SK-N-SH (cell line): ENCODE results near the gene TRPV5. TPM values are rescaled to one million over a fixed set of nuclear protein-coding genes. Genes with fewer than 3 reads are reported as not detected.

ENCODE experiments used
- CTCF ChIA-PET: fragments of 300-600, 350-600 bp; formaldehyde crosslinking; extraction: SDS; loops from one replicate; lab custom pipeline; 2021; lab: Yijun Ruan, JAX
- POLR2A ChIA-PET: fragments of 350-600 bp; sonication (Branson Sonifier 250); formaldehyde crosslinking; extraction: SDS; loops from one replicate; lab custom pipeline; 2020; ENCODE audit warnings: antibody characterized with exemption, inconsistent platforms; lab: Yijun Ruan, JAX
- DNase-seq: peaks from one replicate; pipeline ENCODE4 v3.0.0; 2012
- H2AFZ ChIP-seq: fragments of 200-600 bp; sonication (generic); 2 replicates; pipeline ENCODE4 v1.8.1; 2016; ENCODE audit warnings: antibody characterized with exemption, mild to moderate bottlenecking, low read depth
- H3F3A ChIP-seq: fragments of 200-600 bp; sonication (generic); replicated peaks from 2 replicates; pipeline ENCODE3; 2016; ENCODE audit warnings: antibody characterized with exemption, mild to moderate bottlenecking; ENCODE audit not compliant: insufficient read depth
- H3K27ac ChIP-seq, 2 experiments: fragments of 200-500 bp in 1 of 2; fragments of 200-600 bp in 1 of 2; sonication (Bioruptor generic) in 1 of 2; sonication (generic), shearing (Covaris generic) in 1 of 2; 2 replicates each; pipeline versions ENCODE4 v1.5.1 to v1.6.1; 2014 to 2016; ENCODE audit warnings: low read depth in 2 of 2, inconsistent platforms in 1 of 2, low read length in 1 of 2, mild to moderate bottlenecking in 1 of 2, mixed read lengths in 1 of 2
- H3K27me3 ChIP-seq: fragments of 200-600 bp; sonication (generic), shearing (Covaris generic); 2 replicates; pipeline ENCODE4 v1.6.1; 2016; ENCODE audit warnings: mixed run types; ENCODE audit not compliant: insufficient read depth
- H3K36me3 ChIP-seq, 2 experiments: fragments of 200-500 bp in 1 of 2; fragments of 200-600 bp in 1 of 2; sonication (Bioruptor generic) in 1 of 2; sonication (generic) in 1 of 2; replicated peaks in 1 of 2; 2 replicates each; pipeline versions ENCODE3 to v1.5.1; 2014 to 2016; ENCODE audit warnings: low read length in 1 of 2, mild to moderate bottlenecking in 1 of 2; ENCODE audit not compliant: insufficient read depth in 2 of 2, control insufficient read depth in 1 of 2
- H3K4me1 ChIP-seq, 2 experiments: fragments of 200-500 bp in 1 of 2; fragments of 200-600 bp in 1 of 2; sonication (Bioruptor generic) in 1 of 2; sonication (generic), shearing (Covaris generic) in 1 of 2; 2 replicates each; pipeline versions ENCODE4 v1.5.1 to v1.6.1; 2014 to 2016; ENCODE audit warnings: low read depth in 1 of 2, low read length in 1 of 2, mixed run types in 1 of 2; ENCODE audit not compliant: insufficient read depth in 2 of 2, control insufficient read depth in 1 of 2
- H3K4me2 ChIP-seq: fragments of 200-600 bp; sonication (generic), shearing (Covaris generic); 2 replicates; pipeline ENCODE4 v1.6.1; 2017; ENCODE audit warnings: mixed run types
- H3K4me3 ChIP-seq, 2 experiments: fragments of 200-500 bp in 1 of 2; fragments of 200-600 bp in 1 of 2; sonication (Bioruptor generic) in 1 of 2; sonication (generic), shearing (Covaris generic) in 1 of 2; 2 replicates each; pipeline versions ENCODE4 v1.5.1 to v1.8.1; 2014 to 2016; ENCODE audit warnings: low read depth in 2 of 2, inconsistent platforms in 1 of 2, low read length in 1 of 2, mild to moderate bottlenecking in 1 of 2, mixed read lengths in 1 of 2, moderate library complexity in 1 of 2
- H3K79me2 ChIP-seq: fragments of 200-600 bp; sonication (generic); 2 replicates; pipeline ENCODE4 v1.8.1; 2017; ENCODE audit warnings: mild to moderate bottlenecking; ENCODE audit not compliant: insufficient read depth
- H3K9ac ChIP-seq: fragments of 200-600 bp; sonication (generic); 2 replicates; pipeline ENCODE4 v1.6.1; 2017; ENCODE audit warnings: mixed run types
- H3K9me2 ChIP-seq: fragments of 200-600 bp; sonication (generic); 2 replicates; pipeline ENCODE4 v1.6.1; 2017; ENCODE audit warnings: mixed run types
- H3K9me3 ChIP-seq: fragments of 200-600 bp; sonication (generic); 2 replicates; pipeline ENCODE4 v1.6.1; 2017; ENCODE audit warnings: mixed run types, mild to moderate bottlenecking, moderate library complexity
- H4K20me1 ChIP-seq: fragments of 200-600 bp; sonication (generic); 2 replicates; pipeline ENCODE4 v1.6.1; 2017; ENCODE audit warnings: mild to moderate bottlenecking, mixed run types; ENCODE audit not compliant: insufficient read depth
- ELF1 ChIP-seq: IDR thresholded peaks from 2 replicates; pipeline ENCODE4 v1.4.0; 2012
- EP300 ChIP-seq, 2 experiments: IDR thresholded peaks; 2 replicates each; pipeline versions ENCODE4 v1.4.0 to v1.6.1; 2012; ENCODE audit warnings: borderline replicate concordance in 1 of 2, low read depth in 1 of 2, low read length in 1 of 2
- EZH2phosphoT487 ChIP-seq: fragments of 200-600 bp; sonication (generic); IDR thresholded peaks from 2 replicates; pipeline ENCODE4 v1.6.1; 2017; ENCODE audit warnings: low read depth, mixed run types, mild to moderate bottlenecking, antibody characterized with exemption, moderate library complexity, borderline replicate concordance
- FOXJ3 ChIP-seq: sonication (generic); formaldehyde crosslinking; IDR thresholded peaks from 2 replicates; pipeline ENCODE4 v1.5.1; 2020; ENCODE audit warnings: mild to moderate bottlenecking, missing genetic modification reagents
- GABPA ChIP-seq: IDR thresholded peaks from 2 replicates; pipeline ENCODE4 v1.4.0; 2012; ENCODE audit warnings: low read depth, mild to moderate bottlenecking
- GATA2 ChIP-seq: sonication (generic); formaldehyde crosslinking; IDR thresholded peaks from 2 replicates; pipeline ENCODE4 v1.5.0; 2020; ENCODE audit warnings: mild to moderate bottlenecking, missing genetic modification reagents
- MEF2A ChIP-seq: IDR thresholded peaks from 2 replicates; pipeline ENCODE4 v1.4.0; 2012; ENCODE audit warnings: low read depth, borderline replicate concordance
- MXI1 ChIP-seq: IDR thresholded peaks from 2 replicates; pipeline ENCODE4 v1.6.1; 2012; ENCODE audit warnings: mild to moderate bottlenecking, low read depth, low read length, improper control_type of control experiment
- POLR2AphosphoS5 ChIP-seq: IDR thresholded peaks from 2 replicates; pipeline ENCODE4 v1.6.1; 2012; ENCODE audit warnings: low read depth, low read length
- RFX5 ChIP-seq: IDR thresholded peaks from 2 replicates; pipeline ENCODE4 v1.6.1; 2012; ENCODE audit warnings: mild to moderate bottlenecking, improper control_type of control experiment, low read length
- RXRA ChIP-seq: IDR thresholded peaks from 2 replicates; pipeline ENCODE4 v1.4.0; 2012; ENCODE audit warnings: low read depth, mild to moderate bottlenecking, borderline replicate concordance
- TAF1 ChIP-seq: IDR thresholded peaks from 2 replicates; pipeline ENCODE4 v1.6.1; 2012; ENCODE audit warnings: low read depth, mild to moderate bottlenecking, low read length, moderate library complexity, borderline replicate concordance
- YY1 ChIP-seq: IDR thresholded peaks from 2 replicates; pipeline ENCODE4 v1.4.0; 2012; ENCODE audit warnings: low read depth, mild to moderate bottlenecking
- WGBS: methylation state at CpG from one replicate; pipeline ENCODE4 v1.1.6; 2017; ENCODE audit warnings: low lambda C conversion rate; 5-methylcytosine and 5-hydroxymethylcytosine counted together
- polyA plus RNA-seq, 3 experiments: library from polyadenylated mRNA; depleted of rRNA; stranded (reverse); fragments of >200 nt; gene quantifications; 2 replicates each; pipeline ENCODE4 v1.2.3, GENCODE V29; 2012
- TF ChIP-seq, protein P1 (sequence below): IDR thresholded peaks from 2 replicates; pipeline ENCODE4; 2012
- TF ChIP-seq, protein P2 (sequence below): IDR thresholded peaks from 2 replicates; pipeline ENCODE4 v1.6.1; 2012; ENCODE audit warnings: mild to moderate bottlenecking, low read depth, low read length, moderate library complexity
- TF ChIP-seq, protein P3 (sequence below): fragments of 150-350 bp; IDR thresholded peaks from 2 replicates; pipeline ENCODE4 v1.6.1; 2017; ENCODE audit warnings: antibody characterized with exemption, low read length, low read depth, borderline replicate concordance
- TF ChIP-seq, protein P4 (sequence below): IDR thresholded peaks from 2 replicates; pipeline ENCODE4 v1.4.0; 2012; ENCODE audit warnings: low read depth
- TF ChIP-seq, protein P5 (sequence below): IDR thresholded peaks from 2 replicates; pipeline ENCODE4 v1.4.0; 2012; ENCODE audit warnings: low read depth, borderline replicate concordance
- TF ChIP-seq, protein P6 (sequence below): fragments of 200-600 bp; sonication (generic); IDR thresholded peaks from 2 replicates; pipeline ENCODE4 v1.6.1; 2017; ENCODE audit warnings: antibody characterized with exemption, mild to moderate bottlenecking, moderate library complexity

Gene TRPV5
- polyA plus RNA-seq, 1 of the 3 experiments (the other 2 are of a cell fraction) = not detected

DNA sequence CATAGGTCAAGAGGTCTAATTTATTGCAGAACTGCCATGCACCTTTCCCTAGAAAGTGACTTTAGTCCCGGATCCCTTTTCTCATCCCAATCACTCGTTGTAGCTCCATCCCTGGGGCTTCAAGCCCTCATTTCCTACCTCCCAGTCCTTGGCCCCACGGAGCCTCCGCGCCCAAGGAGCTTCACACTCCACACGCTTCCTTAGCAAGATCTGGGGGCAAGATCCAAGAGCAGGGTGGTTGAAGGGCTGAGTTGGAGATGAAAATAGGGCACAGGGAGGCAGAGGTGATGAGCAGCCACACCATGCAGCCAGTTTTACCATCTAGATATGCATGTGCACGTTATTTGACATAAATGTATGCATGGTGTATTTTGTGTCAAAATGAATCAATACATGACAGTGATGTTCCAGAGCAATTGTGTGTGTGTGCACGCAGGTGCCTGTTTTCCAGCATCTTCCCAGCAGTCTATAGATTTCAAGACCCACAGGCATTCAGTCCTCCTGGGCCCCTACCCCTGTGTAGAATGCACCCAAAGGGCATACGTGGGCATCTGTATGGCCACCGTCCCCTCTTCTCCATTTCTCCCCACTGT is 42.0 kb downstream of the TRPV5 start:
- H3K9me2 ChIP-seq = no peaks in the 10 kb centered on the region

DNA sequence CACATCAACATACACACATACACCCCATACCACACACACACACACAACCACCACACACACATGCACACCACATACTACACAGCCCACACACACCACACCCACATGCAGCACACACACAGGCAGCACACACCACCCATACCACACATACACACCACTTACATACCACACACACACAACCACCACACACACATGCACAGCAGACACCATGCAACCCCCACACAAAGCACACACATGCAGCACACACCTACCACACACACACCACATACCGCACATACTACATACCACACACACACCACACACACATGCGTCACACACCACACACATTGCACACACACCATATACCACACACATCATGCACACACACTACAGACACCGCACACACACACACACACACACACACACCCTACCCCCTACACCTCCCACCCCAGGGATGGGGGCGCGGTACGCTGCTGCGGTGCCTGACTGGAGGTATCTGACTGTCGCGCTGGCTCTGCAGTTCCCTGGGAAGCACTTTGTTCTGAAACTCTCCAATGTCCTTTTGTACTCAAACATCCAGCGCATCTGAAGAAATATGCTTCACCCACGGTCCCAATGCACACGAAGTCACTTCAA is 42.6 kb downstream of the TRPV5 start:
- Histone ChIP-seq H3K4me1 (no peaks in the 10 kb centered on the region), H3K9ac (no peak overlapping the region), H3K27ac (no peak overlapping the region), H3K4me2 (no peak overlapping the region), H3K9me2 (no peaks in the 10 kb centered on the region), H2AFZ (no peak overlapping the region), H3K4me3 (no peak overlapping the region), H3K27me3 (peaks cover 21% of the 10 kb centered on the region), H3F3A (no peaks in the 10 kb centered on the region), H3K36me3 (no peaks in the 10 kb centered on the region), H3K79me2 (no peaks in the 10 kb centered on the region), H4K20me1 (no peaks in the 10 kb centered on the region), H3K9me3 (no peaks in the 10 kb centered on the region)
- ChIA-PET POLR2A (no interaction called here), CTCF (no interaction called here)
- WGBS = 54% methylated on average over 12 of the region's 12 CpGs
- DNase-seq = no peak
- TF ChIP-seq EP300 (IDR thresholded peaks at IDR 0.05; ENCODE audit: borderline replicate concordance in 1 of 2, low read depth in 1 of 2, low read length in 1 of 2) = no peak
- TF ChIP-seq, protein P1, sequence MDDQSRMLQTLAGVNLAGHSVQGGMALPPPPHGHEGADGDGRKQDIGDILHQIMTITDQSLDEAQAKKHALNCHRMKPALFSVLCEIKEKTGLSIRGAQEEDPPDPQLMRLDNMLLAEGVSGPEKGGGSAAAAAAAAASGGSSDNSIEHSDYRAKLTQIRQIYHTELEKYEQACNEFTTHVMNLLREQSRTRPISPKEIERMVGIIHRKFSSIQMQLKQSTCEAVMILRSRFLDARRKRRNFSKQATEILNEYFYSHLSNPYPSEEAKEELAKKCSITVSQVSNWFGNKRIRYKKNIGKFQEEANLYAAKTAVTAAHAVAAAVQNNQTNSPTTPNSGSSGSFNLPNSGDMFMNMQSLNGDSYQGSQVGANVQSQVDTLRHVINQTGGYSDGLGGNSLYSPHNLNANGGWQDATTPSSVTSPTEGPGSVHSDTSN = no peak
- no peak for TF ChIP-seq YY1
- no peak for TF ChIP-seq ELF1
- no peak for TF ChIP-seq MEF2A
- TF ChIP-seq, protein P2, sequence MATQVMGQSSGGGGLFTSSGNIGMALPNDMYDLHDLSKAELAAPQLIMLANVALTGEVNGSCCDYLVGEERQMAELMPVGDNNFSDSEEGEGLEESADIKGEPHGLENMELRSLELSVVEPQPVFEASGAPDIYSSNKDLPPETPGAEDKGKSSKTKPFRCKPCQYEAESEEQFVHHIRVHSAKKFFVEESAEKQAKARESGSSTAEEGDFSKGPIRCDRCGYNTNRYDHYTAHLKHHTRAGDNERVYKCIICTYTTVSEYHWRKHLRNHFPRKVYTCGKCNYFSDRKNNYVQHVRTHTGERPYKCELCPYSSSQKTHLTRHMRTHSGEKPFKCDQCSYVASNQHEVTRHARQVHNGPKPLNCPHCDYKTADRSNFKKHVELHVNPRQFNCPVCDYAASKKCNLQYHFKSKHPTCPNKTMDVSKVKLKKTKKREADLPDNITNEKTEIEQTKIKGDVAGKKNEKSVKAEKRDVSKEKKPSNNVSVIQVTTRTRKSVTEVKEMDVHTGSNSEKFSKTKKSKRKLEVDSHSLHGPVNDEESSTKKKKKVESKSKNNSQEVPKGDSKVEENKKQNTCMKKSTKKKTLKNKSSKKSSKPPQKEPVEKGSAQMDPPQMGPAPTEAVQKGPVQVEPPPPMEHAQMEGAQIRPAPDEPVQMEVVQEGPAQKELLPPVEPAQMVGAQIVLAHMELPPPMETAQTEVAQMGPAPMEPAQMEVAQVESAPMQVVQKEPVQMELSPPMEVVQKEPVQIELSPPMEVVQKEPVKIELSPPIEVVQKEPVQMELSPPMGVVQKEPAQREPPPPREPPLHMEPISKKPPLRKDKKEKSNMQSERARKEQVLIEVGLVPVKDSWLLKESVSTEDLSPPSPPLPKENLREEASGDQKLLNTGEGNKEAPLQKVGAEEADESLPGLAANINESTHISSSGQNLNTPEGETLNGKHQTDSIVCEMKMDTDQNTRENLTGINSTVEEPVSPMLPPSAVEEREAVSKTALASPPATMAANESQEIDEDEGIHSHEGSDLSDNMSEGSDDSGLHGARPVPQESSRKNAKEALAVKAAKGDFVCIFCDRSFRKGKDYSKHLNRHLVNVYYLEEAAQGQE = no peak
- no peak for TF ChIP-seq RFX5
- no peak for TF ChIP-seq TAF1

More for the DNA sequence above, 42.0 kb downstream of the TRPV5 start:
- Histone ChIP-seq H3K4me1 (no peaks in the 10 kb centered on the region), H3F3A (no peaks in the 10 kb centered on the region), H3K27ac (no peak overlapping the region), H3K4me3 (no peak overlapping the region), H3K27me3 (peaks cover 27% of the 10 kb centered on the region), H3K9ac (no peak overlapping the region), H3K36me3 (no peaks in the 10 kb centered on the region), H2AFZ (no peak overlapping the region), H3K79me2 (no peaks in the 10 kb centered on the region), H3K9me3 (no peaks in the 10 kb centered on the region), H3K4me2 (no peak overlapping the region), H4K20me1 (no peaks in the 10 kb centered on the region)
- ChIA-PET CTCF (interaction anchor here (1.4 kb wide), 1 partner anchor 11 kb away, joined by 3 read pairs; no protein-coding TSS in a partner anchor), POLR2A (no interaction called here)
- TF ChIP-seq EZH2phosphoT487 (no peak), RFX5 (no peak), TAF1 (no peak), MXI1 (no peak), GABPA (no peak), POLR2AphosphoS5 (no peak), GATA2 (CRISPR knock-in tag) (no peak), FOXJ3 (no peak), RXRA (no peak)
- TF ChIP-seq, protein P3, sequence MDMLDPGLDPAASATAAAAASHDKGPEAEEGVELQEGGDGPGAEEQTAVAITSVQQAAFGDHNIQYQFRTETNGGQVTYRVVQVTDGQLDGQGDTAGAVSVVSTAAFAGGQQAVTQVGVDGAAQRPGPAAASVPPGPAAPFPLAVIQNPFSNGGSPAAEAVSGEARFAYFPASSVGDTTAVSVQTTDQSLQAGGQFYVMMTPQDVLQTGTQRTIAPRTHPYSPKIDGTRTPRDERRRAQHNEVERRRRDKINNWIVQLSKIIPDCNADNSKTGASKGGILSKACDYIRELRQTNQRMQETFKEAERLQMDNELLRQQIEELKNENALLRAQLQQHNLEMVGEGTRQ = no peak
- TF ChIP-seq, protein P4, sequence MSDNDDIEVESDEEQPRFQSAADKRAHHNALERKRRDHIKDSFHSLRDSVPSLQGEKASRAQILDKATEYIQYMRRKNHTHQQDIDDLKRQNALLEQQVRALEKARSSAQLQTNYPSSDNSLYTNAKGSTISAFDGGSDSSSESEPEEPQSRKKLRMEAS = no peak
- TF ChIP-seq, protein P5, sequence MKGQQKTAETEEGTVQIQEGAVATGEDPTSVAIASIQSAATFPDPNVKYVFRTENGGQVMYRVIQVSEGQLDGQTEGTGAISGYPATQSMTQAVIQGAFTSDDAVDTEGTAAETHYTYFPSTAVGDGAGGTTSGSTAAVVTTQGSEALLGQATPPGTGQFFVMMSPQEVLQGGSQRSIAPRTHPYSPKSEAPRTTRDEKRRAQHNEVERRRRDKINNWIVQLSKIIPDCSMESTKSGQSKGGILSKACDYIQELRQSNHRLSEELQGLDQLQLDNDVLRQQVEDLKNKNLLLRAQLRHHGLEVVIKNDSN = no peak
- TF ChIP-seq, protein P6, sequence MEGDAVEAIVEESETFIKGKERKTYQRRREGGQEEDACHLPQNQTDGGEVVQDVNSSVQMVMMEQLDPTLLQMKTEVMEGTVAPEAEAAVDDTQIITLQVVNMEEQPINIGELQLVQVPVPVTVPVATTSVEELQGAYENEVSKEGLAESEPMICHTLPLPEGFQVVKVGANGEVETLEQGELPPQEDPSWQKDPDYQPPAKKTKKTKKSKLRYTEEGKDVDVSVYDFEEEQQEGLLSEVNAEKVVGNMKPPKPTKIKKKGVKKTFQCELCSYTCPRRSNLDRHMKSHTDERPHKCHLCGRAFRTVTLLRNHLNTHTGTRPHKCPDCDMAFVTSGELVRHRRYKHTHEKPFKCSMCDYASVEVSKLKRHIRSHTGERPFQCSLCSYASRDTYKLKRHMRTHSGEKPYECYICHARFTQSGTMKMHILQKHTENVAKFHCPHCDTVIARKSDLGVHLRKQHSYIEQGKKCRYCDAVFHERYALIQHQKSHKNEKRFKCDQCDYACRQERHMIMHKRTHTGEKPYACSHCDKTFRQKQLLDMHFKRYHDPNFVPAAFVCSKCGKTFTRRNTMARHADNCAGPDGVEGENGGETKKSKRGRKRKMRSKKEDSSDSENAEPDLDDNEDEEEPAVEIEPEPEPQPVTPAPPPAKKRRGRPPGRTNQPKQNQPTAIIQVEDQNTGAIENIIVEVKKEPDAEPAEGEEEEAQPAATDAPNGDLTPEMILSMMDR = no peak
- DNase-seq = no peak
- WGBS = 44% methylated on average over 10 of the region's 10 CpGs
